Measurements from ENCODE around the gene CDH2. TPM values are rescaled to one million over a fixed set of nuclear protein-coding genes. Genes with fewer than 3 reads are reported as not detected.
"Not testable (repeated sequence)": the region's sequence is repeated elsewhere in the genome, so short reads cannot be mapped to it uniquely, and the experiment has no call there.

The CDH2 gene
- polyA plus RNA-seq, 3 donors: 70.4 to 83.8 (median 79.9) TPM

- peak; percentile 21 for DNase-seq
Measured at GRCh38 chr18:27921904-27922751, 254.8 kb downstream of the CDH2 start.

- DNase-seq: no peak
Measured at GRCh38 chr18:27921392-27921791, 255.5 kb downstream of the CDH2 start.

GRCh38 chr18:27920836-27921235 is 256.1 kb downstream of the CDH2 start:
- DNase-seq: no peak

- not testable (repeated sequence) for DNase-seq
Measured at GRCh38 chr18:27906189-27906588, 270.7 kb downstream of the CDH2 start.

- DNase-seq: no peak
Measured at GRCh38 chr18:27903906-27904305, 273.0 kb downstream of the CDH2 start.

- DNase-seq: no peak
Measured at GRCh38 chr18:27901424-27902226, 275.3 kb downstream of the CDH2 start.
